ENCODE results near the gene TAGAP.

TAGAP gene

DNA sequence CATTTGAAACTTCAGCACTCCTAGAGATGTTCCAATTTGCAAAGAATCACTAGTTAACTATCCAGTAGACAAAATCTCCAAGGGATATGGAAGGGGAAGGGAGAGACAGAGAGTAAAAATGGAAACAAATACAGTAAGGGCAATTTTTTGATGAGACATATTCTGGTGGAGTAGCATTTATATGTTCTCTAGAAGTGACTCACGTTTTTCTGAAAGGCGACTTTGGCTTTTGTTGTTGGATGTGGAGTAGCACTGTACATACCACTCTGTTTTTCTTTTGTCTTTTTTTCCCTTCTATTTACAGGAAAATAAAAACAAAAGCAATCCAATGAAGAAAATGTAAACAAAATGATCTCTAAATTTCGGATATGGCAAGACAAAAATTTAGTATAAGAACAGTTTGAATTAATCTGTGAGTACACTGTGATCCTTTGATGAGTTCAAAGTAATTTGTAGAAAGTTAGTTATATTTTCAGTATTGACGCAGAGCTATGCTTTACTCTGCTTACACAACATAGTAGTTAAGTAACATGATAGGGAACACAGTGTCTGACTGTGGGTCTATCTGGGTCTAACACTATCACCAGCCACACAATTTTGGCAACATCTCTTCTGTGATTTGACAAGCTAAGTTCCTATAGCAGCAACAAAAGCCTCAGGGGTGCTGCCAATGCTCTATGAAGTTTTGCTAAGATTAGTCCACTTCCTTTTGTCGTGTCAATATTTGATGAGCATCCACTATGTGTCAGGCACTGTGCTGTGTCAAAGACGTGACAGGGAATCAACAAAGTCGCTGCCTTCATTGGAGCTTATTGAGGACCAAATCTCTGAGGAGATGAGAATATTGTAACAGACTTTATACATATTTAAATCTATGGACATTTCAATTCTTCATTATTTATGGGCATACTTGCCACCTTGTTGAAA, 27.3 kb upstream of the TAGAP start:
- no peak for DNase-seq (ENCODE audit: low read depth)

DNA sequence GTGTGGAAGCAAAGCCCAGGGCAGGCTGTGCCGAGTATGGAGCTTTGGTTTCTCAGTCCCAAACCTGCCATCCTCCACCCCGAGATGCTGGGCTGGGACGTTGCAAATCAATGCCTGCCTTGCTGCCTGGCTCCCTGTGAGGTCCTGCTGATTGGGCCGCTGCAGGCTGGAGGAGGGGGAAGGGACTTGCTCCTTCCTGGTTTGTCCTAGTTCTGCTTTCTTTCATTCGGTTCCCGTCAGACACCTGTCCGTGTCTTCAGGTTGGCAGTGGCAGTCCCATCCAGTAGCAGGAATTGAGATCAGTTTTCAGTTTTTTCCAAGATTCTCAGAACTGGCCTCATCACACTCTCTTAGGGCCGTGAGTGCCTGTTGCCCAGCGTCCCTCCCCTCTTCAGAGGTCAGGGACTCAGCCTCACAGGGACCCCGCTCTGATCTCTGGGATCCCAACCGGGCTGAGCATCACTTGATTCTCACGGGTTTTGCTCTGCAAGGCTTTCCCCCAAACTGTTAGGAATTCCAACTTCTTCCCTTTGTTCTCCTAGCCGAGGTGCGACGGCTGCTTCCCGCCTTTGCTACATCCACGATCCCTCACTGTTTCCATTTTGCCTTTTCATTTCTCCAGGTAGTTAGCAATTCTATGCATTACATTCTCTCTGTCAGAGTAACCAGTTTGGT, 24.2 kb upstream of the TAGAP start:
- DNase-seq (ENCODE audit: low read depth): no peak

DNA sequence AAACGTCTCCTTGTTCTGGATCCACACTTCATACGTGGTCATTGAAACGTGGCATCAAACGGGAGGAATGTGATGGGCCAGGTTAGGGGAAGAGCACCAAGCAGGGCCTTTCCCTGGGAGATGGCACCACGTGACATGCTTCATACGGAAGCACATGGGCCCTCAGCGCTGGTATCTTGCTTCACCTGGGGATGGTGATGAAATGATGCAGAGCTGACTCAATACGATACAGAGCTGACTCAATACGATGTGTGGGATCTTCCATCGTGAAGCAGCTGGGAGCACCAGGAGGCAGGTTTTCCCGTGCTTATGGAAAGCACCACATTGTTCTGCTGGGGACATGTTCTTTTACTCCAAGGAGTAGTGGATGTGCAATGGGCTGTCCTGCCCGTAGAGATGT, 22.5 kb upstream of the TAGAP start:
- DNase-seq (ENCODE audit: low read depth): no peak

DNA sequence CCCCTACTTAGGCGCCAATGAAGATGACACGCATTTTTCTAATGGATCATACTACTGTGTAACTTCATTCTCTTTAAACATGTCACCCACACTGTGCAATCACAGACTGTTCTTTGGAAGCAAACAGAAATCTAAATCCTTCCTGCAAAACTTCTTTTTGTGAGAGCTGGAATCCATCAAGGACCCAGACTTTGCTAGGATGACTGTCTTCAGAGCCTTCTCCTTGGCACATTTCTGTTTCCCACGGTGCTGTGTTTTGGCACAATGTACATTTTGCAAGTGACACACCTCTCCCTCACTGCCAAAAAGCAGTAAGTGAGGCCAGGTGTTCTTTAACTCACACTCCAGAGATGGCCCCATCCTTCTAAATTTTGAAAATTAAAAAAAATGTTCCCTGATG, 21.7 kb upstream of the TAGAP start:
- DNase-seq (ENCODE audit: low read depth): no peak

DNA sequence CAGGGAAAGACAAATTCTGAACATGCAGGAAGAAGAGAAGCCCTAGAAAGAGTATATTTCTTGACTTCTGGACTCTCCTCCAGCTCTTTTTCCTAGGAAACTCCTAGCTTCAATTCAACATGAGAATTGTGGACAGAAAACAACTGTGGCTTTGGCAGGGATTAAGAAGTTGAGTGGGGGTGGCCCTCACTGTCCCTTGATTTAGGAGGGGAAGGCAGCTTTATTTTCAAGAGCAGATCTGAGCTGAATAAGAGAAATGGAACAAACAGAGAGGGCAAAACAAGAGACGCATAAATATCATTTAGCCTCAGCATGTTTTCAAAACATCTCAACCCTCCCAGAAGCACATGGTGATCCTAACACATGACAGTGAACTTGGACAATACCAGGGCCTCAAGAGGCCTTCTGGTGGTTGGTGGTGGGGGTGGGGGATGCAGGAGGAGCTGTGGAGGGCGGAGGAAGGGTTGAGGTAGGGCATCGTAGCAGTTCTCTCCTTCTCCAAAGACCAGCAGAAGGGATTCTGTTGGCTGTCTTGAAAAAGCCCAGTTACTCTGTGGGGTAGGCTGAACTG, 21.1 kb upstream of the TAGAP start:
- DNase-seq (ENCODE audit: low read depth): no peak

DNA sequence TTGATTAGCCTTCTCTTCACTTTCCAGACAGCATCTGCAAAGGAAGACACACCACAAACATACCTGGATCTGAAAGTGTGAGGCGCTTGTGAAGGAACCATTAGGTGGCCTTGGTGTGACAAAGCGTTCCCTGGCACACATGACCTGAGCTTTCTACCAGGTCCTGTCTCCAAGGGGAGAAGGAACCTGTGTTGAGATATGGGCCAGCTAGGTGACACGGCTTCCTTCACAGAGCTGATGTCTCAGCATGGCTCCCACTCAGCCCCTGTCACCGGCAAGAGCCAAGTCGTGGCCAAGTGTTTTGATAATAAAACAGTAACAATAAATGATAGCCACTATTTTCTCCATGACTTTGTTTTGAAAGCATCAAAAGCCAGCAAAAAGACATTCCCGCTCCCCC, 20.3 kb upstream of the TAGAP start:
- DNase-seq (ENCODE audit: low read depth): no peak

DNA sequence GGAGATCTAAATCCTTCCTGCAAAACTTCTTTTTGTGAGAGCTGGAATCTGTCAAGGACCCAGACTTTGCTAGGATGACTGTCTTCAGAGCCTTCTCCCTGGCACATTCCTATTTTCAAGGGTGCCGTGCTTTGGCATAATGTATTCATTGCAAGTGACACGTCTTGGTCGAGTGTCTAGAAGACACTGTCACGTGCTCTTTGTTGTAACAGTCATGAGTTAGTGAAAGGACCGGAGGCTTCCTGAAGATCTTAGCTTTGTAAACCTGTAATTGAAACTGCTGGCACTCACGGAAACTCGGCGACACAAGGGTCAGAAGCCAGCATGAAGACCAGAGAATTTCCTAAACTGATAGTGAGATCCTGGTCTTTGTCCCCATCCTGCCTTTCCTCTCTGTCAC, 19.7 kb upstream of the TAGAP start:
- DNase-seq (ENCODE audit: low read depth): no peak

DNA sequence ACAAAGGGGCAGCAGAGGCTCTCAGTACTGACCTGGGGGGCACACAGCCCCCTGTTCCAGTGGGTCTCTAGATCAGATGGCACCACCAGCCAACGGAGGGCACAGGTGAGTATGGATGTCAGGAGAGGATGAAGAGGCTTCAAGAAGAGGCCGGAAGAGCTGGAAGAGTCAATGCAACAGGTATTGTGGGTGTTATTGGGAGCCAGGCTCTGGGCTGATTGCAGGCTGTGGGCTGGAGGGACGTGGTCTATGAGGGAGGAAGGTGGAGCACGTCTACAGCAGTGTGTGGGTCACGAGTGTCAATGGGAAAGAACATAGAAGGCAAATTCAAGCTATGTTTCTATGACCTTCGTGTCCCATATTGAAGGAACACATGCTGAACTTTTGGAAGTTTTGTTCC, 18.8 kb upstream of the TAGAP start:
- no peak for DNase-seq (ENCODE audit: low read depth)

DNA sequence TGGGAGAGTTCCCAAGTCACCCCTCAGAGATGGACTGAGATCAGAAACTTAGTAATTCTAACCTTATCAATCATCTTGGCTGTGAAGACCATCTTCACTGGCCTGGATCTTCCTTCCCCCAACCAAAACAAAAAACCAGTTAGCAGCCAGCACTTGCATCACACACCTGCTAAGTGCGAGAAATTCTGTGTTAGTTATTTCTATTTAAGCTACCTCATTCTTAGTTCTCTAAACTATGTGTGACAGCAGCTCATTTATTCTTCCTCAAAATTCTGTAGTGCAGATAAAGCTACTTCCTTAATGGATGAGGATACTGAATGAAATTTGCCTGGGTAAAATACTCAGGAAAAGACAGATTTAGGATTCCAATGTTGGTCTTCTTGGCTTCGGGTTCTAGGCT, 18.2 kb upstream of the TAGAP start:
- no peak for DNase-seq (ENCODE audit: low read depth)

DNA sequence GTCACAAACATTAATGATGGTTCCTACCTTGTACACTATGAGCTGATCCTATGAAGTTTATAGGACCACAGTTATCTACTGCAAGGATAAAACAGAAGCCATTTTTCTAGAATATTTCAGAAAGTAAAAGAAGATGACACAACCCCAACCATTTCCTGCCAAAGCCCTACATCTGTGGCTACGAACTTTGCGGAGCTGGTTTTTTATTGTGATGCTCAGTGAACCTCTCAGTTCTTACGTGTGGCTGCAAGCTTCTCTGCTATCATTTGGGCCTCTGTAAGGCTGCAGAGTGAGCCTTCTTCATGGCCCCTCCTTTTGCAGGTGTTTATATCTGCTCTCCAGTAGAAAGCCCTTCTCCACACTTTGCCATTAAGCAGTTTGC, 17.8 kb upstream of the TAGAP start:
- DNase-seq (ENCODE audit: low read depth): no peak

DNA sequence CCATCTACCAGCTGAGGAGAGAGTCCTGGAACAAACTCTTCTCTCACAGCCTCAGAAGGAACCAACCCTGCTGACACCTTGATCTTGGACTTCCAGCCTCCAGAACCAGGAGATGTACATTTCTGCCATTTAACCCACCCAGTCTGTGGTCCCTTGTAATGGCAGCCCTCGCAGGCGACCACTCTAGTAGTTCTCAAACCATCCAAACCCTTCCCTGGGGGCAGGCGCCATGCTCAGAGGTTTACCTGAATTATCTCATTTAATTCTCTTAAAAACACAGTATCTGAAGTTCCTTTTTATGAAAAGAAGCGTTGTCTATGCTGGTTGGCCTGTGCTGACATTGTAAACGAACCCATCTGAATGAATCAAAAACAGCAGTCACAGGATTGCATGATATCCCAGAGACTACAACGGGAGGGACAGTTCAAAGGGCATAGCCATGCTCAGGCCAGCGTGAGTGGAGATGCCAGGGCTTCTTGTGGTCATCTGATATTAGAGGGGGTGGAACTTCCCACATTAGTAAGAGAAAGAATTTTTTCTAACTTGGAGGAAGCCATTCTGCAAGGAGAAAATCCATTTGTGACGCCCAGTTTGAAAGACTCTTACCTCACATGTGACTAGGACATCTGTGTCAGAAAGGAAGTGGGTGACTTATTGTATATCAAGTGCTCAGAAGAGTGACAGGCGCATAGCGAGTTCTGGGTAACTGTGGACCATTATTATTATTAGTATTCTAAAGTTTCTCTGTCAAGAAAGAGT, 17.2 kb upstream of the TAGAP start:
- DNase-seq (ENCODE audit: low read depth): no peak

DNA sequence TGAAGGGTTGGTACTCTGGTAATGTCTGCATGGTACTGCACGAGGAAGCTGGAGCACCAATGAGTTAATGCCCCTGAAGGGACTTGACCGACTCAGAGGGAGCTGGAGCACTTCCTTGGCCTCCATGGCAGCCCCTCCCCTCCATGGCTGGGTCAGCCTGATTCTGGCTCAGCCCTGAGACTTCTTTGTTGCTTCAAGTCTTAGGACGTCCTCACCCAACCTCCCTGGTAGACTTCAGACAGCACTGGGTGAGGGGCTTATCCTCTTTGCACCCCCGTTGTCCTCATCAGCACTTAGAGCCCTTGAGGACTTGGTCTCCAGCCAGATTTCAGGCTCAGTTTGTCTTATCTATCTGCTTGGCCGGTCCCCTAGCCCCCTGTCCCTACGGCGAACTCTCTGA, 16.4 kb upstream of the TAGAP start:
- DNase-seq (ENCODE audit: low read depth): no peak

DNA sequence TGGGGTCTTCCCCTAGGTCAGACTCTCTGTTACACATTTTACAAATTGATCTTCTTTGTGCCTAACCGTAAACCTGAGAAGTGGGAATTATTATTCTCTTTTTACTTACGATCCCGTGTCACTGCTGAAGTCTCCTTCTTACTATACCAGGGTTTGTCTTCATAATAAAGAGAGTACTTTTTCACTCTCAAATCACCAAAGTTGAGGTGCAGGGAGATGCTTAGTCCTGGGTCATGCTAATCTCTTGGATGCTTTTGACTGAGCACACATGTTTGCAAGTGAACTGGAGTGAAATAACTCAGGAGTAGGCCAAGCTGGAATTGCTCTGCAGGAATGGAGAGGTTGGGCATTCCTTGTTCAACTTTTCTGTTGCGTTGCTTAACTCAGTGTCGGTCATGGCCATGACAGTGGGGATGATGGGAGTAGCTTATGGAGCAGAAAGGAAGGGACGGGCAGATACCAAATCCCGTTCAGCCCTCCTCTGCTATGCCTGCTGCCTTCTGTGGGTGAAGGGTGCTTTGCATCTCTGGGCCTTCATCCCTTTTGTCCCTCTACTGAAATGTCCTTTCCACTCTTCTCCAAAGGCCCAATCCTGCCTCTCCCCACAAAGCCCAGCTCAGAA, 15.2 kb upstream of the TAGAP start:
- DNase-seq (ENCODE audit: low read depth): no peak

DNA sequence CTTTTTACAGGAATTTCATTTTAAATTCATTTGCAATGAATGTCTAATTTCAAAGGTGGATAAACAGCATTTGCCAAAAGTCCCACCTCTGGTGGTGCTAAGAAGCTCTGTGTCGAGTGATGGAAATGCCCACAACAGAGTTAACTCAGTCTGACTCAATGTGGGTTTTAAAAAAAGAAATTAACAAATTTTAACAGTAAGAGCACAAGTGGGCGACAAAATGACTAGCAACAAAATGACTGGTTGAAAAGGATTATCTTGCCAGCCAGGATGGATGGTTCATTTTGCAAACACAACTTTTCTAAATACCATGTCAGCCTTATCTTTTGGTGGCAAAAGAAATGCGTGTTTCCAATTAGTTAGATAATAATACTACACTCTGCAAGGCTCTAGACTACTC, 14.3 kb upstream of the TAGAP start:
- no peak for DNase-seq (ENCODE audit: low read depth)

DNA sequence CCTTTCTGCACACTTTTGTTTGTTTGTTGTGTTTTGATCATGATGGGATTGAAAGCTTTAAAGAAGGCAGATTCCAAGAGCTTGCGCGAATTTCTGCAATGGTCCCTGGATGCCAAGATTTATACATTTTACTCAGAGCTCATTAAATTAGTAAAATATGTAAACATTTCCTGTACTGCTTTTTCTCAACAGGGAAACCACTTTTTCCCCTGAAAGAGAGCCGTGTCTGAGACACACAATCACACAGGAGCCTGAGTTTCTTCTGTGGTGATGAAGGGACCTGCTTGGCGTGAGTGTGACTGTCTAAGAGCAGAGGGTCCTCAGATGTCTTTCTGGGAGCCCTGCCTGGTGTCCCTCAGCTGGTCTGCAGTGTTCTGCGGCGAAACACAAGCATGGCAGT, 12.1 kb upstream of the TAGAP start:
- no peak for DNase-seq (ENCODE audit: low read depth)

DNA sequence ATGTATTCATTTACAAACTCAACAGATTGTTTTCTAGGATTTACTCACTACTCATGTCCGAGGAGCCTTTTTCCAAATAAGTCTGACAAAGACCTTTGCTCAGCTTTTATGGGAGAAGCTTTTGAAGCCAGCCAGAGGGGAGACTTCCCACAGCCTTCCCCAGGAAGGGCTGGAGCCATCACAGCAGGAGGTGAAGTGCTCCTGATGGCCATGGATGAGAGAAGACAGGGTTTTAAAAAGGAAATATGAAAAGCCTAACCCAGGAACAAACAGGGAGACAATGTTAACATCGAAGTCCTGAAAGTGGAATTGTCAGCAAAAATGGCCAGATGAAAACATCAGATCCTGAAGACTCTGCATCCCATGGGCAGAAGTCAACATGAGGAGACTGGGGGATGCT, 11.6 kb upstream of the TAGAP start:
- no peak for DNase-seq (ENCODE audit: low read depth)

DNA sequence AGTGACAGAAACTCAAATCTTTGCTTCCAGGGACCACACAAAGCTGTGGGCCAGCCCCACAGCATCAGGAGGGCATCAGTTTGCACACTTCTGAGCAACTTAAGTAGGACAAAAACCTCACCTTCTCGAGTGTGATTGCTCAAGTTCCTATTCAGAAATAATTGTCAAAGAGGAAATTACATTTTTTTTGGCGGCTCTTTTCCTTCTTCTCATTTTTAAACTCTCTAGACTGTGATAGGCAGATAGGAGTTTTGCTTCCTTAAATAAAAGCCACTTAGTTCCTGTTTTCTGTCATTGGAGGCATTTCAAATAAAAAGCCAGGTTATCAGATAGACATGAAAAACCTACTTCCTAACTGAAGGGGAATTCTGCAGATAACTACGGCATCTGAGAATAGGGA, 11.2 kb upstream of the TAGAP start:
- no peak for DNase-seq (ENCODE audit: low read depth)

DNA sequence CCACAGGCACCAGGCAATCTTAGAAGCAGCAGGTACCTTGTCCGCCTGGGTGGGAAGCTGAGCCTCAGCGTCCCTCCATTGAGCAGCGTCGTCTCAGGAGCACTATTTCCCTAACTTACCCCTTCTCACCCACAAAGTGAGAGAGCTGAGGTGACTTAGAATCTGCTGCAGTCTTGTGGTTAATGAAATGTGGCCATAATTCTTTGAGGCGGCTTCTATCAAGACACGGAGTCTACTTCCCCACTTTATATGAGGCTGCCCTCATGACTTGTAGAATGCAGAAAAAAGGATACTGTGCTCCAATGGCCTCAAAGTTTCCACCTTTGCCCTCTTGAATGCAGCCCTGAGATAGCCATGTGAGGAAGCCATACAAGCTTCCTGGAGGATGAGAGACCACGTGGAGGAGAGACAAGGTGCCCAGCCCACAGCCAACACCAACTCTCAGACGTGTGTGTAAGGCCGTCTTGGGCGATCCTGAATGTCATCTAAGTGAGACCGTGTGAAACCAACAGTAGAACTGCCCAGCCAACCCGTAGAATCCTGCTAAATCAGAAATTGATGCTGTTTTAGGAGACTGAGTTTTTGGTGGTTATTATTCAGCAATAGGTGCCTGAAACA, 9.1 kb upstream of the TAGAP start:
- no peak for DNase-seq (ENCODE audit: low read depth)

DNA sequence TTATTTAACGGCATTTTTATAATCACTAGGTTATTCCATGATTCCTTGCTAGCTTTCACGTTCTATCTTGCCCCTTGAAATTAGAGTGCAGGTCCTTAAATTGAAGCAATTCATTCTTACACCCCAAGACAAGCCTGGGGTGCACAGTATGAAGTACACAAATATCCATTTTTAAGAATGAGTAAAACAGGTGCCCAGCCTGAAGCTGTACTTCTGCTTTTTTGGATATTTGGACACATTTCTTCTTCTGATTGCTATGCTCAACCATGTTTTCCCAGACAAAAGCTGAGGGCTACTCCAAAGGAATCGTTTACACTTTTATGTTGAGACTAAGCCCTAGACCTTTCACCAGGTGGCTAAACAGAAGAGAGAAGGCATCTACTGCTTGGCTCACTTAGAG, 7.9 kb upstream of the TAGAP start:
- no peak for DNase-seq (ENCODE audit: low read depth)

DNA sequence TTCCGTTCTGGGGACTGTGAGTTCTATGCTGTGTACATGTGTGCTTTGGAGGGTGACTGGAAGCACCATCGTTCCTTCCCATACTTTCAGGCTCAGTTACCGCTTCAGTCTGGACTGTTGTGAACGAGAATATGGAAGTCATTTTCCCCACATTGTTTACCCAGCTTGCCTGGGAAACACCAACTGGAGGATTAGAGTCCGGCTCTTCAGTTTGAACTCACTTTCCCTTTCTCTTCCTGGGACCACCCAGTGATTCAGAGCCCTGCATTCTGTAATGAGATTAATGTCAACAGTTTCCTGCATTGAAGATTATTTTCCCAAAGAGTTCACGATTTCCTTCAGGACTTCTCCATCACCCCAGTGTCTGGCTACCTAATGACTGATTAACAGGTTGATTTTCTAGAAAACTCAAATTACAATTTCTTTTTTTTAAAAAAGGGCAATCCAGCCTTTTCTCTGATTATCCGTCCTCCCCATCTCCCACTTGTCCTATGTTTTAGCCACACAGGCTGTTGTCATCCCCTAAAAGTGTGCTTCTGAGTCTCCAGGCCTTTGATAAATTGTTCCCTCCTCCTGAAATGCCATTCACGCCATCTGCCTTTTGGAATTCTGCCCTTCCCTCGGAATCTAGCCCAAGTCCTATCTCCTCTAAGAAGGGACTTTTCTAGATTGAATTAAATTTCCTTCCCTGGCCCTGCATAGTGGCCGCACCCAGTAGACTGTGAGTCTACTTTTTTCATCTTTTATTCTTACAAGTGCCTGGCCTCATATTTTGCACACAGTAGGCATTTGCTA, 3.3 kb upstream of the TAGAP start:
- DNase-seq (ENCODE audit: low read depth): no peak

DNA sequence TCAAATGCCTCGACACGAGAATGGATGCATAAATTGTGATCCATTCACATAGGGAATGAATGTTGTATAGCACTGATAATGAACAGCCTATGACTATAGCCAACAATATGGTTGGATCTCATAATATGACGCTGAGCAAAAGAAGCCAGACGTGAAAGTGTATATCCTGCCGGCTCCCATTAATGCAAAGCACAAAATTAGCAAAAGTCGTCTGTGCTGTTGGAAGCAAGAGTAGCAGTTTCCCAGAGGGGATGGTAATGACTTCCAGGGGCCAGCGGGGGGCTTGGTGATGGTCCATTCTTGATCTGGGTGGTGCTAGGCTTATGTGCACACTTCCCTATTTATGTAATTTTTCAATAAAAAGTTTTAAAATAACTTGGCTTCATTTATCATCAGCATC, 1.0 kb upstream of the TAGAP start:
- no peak for DNase-seq (ENCODE audit: low read depth)
